ENCODE measurements around the gene DYNC2H1. TPM values are rescaled to one million over a fixed set of nuclear protein-coding genes. Genes with fewer than 3 reads are reported as not detected.

The DYNC2H1 gene, protein sequence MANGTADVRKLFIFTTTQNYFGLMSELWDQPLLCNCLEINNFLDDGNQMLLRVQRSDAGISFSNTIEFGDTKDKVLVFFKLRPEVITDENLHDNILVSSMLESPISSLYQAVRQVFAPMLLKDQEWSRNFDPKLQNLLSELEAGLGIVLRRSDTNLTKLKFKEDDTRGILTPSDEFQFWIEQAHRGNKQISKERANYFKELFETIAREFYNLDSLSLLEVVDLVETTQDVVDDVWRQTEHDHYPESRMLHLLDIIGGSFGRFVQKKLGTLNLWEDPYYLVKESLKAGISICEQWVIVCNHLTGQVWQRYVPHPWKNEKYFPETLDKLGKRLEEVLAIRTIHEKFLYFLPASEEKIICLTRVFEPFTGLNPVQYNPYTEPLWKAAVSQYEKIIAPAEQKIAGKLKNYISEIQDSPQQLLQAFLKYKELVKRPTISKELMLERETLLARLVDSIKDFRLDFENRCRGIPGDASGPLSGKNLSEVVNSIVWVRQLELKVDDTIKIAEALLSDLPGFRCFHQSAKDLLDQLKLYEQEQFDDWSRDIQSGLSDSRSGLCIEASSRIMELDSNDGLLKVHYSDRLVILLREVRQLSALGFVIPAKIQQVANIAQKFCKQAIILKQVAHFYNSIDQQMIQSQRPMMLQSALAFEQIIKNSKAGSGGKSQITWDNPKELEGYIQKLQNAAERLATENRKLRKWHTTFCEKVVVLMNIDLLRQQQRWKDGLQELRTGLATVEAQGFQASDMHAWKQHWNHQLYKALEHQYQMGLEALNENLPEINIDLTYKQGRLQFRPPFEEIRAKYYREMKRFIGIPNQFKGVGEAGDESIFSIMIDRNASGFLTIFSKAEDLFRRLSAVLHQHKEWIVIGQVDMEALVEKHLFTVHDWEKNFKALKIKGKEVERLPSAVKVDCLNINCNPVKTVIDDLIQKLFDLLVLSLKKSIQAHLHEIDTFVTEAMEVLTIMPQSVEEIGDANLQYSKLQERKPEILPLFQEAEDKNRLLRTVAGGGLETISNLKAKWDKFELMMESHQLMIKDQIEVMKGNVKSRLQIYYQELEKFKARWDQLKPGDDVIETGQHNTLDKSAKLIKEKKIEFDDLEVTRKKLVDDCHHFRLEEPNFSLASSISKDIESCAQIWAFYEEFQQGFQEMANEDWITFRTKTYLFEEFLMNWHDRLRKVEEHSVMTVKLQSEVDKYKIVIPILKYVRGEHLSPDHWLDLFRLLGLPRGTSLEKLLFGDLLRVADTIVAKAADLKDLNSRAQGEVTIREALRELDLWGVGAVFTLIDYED (N-terminal part only)
- total RNA-seq, result 10.8 and 12.5 TPM in 2 replicates

DNA sequence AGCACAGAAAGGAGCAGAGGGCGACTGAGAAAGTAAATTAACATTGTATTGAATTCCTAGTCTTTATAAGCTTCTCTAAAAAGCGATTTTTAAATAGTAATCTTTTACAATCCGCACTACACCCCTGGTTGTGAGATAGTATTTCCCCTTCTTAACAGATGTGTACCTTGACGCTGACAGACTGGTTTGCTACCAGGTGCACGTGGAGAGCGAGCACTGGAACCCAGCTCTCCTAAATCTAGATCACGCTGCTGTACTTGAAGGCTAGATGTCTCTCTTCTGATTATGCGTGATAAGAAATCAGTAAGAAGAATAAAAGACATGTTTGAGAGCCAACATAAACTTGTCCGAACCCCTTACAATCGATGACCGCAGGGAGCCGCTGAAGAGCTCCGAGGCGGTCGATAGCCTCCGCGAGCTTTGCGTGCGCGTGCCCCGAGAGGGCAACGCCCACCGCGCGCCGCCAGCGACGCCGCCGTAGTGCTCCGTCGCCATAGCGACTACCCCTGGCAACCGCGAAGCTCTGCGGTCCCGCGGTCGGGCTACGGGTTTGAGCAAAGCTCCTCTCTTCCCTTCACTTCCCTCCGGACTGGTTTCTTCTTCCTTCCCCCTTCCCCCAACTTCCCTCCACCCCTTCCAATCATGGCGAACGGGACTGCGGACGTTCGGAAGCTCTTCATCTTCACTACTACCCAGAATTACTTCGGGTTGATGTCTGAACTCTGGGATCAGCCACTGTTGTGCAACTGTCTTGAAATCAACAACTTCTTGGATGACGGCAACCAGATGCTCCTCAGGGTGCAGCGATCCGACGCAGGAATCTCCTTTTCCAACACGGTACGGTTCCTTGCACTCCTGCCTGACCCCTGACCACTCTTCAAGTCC lies at the start of gene DYNC2H1:
TSS of gene DYNC2H1 (plus strand) at position 494 of the 885 bp plus-strand sequence. CDS start at position 643, 149 bp downstream.
- peak; percentile 51 for DNase-seq (ENCODE audit: low read depth, low spot score)

- no peak for DNase-seq (ENCODE audit: low read depth, low spot score)
Measured at GRCh38 chr11:103061656-103062055, 47.6 kb upstream of the DYNC2H1 start.

- DNase-seq (ENCODE audit: low read depth, low spot score), result no peak
Measured at GRCh38 chr11:103067118-103067517, 42.1 kb upstream of the DYNC2H1 start.

DNA sequence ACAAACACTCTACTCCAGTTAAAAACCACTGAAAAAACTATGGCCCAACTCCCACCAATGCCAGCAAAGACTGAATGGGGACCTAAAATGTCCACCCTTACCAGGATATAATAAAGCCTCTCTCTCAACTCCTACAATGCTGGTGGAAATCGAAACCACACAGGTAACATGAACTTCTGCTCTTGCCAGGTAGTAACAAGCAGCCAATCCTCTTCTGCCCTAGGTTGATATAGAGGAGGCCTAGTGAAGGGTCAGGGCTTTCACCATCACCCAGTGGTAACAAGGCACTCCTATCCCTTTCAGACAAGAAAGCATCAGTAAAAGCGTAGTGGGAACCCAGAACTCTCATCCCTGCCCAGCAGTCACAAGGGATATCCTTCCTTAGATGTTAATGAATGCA lies 39.9 kb upstream of the DYNC2H1 start:
- DNase-seq (ENCODE audit: low read depth, low spot score), result no peak

GRCh38 chr11:103070142-103070541 lies 39.1 kb upstream of the DYNC2H1 start:
- DNase-seq (ENCODE audit: low read depth, low spot score), result no peak

DNA sequence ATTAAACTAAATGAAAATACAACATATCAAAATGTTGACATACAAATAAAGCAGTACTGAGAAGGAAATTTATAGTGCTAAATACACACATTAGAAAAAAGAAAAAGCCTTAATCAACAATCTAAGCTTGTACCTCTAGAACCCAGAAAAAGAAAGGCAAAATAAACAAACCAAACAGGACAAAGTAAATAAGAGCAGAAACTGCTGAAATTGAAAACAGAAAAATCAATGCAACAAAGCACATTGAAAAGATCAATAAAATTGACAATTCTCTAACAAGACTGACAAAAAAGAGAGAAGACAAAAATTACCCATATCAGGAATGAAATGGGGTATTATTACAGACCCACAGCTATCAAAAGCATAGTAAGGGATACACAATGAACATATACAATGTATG lies 38.2 kb upstream of the DYNC2H1 start:
- no peak for DNase-seq (ENCODE audit: low read depth, low spot score)

DNA sequence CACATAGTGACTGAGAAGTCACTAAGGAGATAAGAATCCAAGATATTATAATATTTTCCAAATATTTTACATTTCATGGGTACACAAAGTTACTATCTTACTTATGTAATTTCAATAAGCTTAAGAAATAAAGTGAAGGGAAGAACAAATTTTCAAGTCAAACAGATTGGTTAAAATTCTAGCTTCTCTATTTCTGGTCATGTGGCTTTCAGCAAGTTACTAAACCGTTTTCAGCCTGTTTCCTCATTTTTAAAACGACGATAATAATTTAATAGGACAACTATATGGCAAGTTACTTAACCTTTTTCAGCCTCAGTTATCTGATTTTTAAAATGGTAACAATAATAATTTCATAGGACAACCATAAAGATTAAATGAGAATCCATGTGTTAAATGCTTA lies 32.9 kb upstream of the DYNC2H1 start:
- no peak for DNase-seq (ENCODE audit: low read depth, low spot score)

DNA sequence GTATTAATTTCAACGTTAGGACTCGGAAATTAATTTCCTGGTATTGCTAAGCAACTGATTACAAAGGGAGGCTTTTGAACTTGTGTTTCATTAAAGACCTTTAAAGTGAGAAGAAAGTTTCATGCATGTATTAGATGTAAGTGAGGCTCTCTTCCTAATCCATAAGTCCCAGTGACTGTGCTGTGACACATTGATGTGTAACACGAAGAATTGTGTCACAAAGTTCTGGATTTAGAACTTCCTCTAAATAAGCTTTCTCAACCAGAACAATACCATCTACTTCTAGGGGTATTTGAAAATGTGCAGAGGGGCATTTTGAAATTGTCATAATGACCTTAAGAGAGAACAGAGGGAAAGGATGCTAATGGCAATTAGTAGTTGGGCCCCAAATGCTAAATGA lies 31.7 kb upstream of the DYNC2H1 start:
- no peak for DNase-seq (ENCODE audit: low read depth, low spot score)

GRCh38 chr11:103078710-103079109 lies 30.5 kb upstream of the DYNC2H1 start:
- no peak for DNase-seq (ENCODE audit: low read depth, low spot score)

DNA sequence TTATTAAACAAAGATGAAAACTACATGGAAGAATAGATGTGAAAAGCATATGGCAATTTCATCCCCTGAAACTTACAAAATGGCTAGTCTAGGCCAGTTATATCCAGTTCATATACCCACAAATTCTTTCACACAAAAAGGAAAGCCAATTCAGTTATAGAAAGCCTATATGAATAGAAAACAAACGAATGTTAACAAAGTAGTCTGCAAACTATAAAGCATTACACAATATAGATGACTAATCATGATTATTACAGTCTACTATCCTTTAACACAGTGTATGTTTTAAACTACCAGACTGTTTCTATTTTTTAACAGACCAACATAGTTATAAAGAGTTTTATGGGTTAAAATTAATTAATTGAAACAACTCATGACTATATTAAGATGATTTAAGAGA lies 29.4 kb upstream of the DYNC2H1 start:
- DNase-seq (ENCODE audit: low read depth, low spot score), result no peak

DNA sequence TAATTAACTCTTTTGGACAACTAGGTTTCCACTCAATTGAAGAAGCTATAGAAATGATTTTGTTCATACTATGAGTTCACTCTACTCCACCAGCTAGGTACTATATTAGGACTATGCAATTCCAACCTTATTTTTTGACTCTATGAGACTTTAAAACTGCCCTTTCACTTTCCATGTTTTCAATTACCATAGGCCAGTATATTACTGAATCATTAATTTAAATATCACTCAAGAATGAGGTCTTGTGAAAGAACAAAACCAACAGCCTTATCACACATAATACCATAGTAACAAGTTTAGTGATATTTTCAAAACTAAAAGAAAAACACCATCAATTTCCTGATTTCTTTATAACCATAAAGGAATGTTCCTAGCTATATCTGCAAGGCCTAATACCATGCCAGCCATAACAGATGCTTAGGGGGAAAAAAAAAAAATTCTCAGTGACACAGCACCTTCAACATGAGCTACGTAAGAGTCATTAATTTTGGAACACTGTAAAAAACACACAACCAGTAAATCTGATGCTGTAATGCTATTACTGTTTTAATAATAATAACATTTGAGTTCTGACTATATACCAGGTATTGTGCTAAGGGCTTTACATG lies 23.4 kb upstream of the DYNC2H1 start:
- peak; percentile 19 for DNase-seq (ENCODE audit: low read depth, low spot score)

GRCh38 chr11:103086461-103086860 lies 22.8 kb upstream of the DYNC2H1 start:
- no peak for DNase-seq (ENCODE audit: low read depth, low spot score)

GRCh38 chr11:103091064-103091800 lies 18.0 kb upstream of the DYNC2H1 start:
- no peak for DNase-seq (ENCODE audit: low read depth, low spot score)

DNA sequence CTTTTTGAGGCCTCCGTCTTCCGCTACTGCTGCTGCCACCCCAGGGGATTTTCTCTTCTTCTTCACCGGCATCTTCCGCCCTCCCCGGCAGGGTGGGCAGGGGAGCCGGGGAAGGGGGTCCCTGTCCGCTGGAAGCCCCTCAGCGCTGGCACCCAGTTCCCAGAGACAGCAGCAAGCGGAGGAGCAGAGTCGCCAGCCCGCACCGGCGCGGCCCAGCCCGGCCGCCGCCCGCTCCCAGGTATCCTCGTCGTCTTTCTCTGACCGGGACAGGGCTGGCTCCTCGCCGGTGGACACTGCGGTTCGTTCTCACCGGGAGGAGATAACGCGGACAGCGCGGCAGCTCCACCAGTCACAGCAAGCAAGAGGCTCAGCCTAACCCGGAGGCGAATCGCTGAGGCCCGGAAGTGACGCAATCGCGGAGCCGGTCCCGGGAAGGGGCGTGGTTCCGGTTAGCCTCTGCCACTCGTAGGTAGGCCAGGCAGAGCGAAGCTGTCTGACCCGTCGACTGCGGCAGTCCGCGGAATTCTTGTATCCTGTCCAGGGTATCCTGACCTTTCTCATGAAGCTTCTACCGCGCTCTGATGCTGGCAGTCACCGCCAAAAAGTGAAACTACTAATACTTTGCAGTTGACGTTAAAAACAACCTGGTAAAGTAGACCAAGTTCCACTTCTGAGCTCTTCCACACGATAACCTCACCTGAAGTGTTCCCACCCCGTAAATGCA lies 17.3 kb upstream of the DYNC2H1 start, which contains the start of gene DCUN1D5:
TSS of gene DCUN1D5 (minus strand) at position 360 of the 724 bp plus-strand sequence. CDS start at position 72, 288 bp downstream.
- DNase-seq (ENCODE audit: low read depth, low spot score), result peak; percentile 71

DNA sequence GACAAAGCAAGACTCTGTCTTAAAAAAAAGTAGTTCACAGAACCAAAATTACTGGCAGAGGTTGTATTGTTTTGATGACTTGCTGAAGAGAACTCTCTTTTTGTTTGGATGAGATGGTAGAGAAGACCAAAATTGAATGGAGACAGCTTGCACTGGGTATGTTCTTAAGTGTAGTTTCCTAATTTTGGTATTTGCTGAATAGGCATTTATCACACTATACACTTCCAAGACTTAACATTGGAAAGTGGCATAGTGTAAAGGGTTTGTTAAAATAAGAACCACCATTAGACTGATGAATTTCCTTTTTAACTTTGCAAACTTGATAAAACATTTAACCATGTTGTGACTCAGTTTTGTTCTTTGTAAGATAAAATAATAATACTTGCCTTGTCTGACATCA lies 11.9 kb upstream of the DYNC2H1 start:
- DNase-seq (ENCODE audit: low read depth, low spot score), result no peak

DNA sequence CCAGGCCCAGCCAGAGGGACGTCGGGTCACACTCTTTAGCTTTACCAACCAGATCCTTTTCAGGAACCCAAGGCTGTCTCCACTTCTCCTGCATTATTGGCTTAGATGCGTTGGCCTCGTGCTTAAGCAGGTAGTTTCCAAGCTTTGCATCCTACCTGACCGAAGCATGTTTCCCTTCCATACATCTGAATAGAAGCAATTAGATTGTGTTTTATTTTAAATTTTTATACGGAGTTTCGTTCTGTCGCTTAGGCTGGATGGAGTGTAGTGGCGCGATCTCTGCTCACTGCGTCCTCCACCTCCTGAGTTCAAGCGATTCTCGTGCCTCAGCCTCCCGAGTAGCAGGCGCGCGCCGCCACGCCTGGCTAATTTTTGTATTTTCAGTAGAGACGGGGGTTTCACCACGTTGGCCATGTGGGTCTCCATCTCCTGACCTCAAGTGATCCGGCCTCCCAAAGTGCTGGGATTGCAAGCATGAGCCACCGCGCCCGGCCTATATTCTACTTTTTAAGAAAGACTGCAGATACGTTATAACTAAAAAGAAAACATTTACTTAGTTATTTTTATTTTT lies 677 bp downstream of the DYNC2H1 start:
- no peak for DNase-seq (ENCODE audit: low read depth, low spot score)

- DNase-seq (ENCODE audit: low read depth, low spot score), result no peak
Measured at GRCh38 chr11:103110391-103110790, 1.2 kb downstream of the DYNC2H1 start.

DNA sequence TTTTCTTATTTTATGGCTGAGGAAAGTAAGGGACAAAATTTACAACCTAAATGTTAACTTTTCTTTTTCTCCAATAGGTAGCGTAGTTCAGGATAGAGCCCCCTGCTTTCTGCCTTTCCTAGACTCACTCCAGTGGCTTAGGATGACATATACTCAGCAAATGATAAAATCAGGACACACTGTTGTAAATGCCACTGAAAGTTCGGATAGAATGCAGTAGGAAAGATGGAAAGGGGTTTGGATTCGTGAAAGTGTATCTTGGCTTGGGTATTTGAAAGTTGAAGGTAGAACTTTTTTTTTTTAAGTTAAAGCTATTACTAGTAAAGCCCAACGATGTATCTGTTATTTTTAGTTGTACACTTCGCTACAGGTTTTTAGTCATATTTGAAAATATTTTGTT lies 2.2 kb downstream of the DYNC2H1 start:
- no peak for DNase-seq (ENCODE audit: low read depth, low spot score)

All from pulmonary artery endothelial cell (primary cell).